Measurements from ENCODE around the gene MFAP3L.
"Not testable (repeated sequence)": the region's sequence is repeated elsewhere in the genome, so short reads cannot be mapped to it uniquely, and the experiment has no call there.

The MFAP3L gene

DNA sequence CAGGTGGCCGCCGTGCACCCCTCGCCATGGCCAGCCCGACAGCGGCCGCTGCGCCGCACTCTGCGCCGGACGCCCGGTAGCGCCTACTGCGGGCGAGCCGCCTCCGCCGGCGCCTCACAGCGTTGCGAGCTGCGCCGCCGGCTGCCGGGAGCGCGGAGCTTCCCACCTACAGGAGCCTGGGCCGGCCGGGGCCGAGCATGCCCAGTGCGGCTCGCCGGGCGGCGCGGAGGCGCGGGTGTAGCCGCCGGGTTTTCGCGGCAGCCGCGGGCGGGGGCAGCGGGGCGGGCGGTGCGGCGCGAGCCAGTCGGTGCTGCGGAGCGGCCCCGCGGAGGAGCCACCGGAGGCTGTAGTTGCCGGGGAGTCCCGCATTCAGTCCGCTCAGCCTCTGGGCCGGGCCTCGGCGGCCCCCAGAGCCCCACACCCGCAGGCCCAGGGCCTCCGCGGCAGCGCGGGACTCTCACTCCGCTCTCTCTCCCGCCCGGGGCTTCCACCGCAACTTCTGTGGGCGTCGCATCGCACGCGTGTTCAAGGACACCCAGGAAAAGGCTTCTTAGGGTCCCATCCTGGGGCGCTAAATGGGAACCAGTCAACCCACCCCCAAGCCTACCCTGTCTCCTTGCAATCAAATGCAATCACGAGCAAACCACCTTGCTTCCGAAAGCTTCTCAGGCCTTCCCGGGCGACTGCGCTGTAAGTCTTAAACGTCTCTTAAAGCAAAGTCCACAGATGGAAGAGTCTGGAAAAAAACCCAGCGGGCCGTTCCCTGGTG is at the start of gene MFAP3L:
MFAP3L (minus strand) TSS at position 143 of the 769 bp plus-strand sequence. CDS start 20,518 bp downstream, outside the sequence.
- peak; percentile 72 for DNase-seq

- DNase-seq = no peak
Measured at GRCh38 chr4:170071196-170071595, 45.0 kb upstream of the MFAP3L start.

DNA sequence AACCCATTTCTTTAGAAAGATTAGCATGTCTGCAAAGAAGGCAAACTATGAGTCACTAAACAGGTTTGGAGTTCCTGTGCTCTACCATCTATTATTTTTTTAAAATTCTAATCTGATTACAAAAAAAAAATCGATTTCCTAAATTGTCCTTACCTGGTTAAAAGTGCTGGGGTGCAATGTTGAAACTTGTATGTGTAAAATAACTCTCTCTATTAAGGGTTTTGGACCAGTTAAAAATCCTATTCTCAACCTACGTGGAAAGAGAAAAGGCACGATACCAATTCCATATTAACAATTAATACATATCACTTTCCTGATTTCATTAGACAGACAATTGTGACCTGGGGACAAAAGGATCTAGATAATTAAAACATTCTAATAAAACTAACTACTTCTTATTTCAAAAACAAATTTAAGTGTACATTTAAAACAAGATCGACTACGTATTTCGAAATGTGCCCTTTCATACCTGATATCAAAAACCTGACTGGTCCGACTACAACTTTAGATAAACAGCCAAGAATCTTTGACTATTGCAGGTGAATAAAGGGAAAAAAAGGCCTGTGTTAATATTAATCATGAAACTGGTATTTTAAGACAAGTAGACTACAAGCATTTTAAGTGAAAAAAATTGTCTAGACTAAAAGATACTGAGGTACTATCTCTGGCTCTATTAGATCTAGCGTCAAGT is 42.4 kb upstream of the MFAP3L start:
- no peak for DNase-seq

DNA sequence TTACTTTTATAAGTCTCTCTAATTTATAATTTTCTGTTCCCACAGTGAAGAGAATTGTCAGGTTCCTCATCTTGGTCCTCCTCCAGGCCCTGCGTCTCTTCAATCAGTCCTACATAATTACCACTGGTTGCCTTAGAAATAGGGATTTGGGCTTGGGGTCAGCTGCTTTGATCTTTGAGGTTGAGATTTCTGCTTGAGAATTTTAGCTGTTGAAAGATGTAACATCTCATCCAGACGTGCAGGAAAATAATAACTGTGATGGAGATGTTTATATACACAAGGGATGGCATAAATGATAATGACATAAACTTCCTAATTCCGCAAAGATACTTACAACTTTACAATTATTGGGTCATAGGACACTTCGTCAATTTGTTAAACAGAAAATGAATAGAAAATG is 33.2 kb upstream of the MFAP3L start:
- DNase-seq = no peak

DNA sequence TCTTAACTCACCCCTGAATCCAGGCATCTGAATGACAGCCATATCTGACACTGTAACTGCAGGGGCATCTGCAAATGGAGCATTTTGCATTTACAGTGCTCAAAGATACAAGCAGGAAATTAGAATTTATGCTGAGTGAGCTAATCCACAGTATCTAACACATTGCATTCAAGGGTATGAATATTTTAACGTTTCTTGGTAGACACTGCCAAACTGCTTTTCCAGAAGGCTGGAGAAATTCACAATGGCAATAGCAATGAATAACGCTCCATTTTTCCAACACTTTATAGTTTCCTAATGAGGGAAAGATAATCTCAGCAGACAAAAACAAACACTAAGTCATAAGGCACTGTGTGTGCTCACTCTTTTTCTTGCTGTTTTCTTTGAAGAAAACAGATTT is 32.6 kb upstream of the MFAP3L start:
- no peak for DNase-seq

DNA sequence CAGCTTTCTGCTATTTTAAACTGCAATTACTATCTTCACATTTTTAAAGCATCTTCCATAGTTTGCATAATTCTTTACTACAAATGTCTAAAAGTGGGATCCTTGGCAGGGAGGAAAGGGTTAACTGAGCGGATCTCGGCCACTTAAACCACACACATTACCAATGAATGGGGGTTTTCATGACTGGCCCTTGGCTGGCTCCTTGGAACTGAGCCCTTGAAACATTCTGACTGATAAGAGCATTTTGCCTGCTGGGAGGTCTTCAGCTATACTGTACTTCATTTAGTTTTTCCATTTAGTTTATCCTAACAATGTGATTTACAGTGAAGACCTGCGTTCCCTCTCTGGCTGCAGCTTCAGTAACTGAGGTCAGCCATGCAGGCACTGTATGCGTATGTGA is 31.7 kb upstream of the MFAP3L start:
- DNase-seq = no peak

DNA sequence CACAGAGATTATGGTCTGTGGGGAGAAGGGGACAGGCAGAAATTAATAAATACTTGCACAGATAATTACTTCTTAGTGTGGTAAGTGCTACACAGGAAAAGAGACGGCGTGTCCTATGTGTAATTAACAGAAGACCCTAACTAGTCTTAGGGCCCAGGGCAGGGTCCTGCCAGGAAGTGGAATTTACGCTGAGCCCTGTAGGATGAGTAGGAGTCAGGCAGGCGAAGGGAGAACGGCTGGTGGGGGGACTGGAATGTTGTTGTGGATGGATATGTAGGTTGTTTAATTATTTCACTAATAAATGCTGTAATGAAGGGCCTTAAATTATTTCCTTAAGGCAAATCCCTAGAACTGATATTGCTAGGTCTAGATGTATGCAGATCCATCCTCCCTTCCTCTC is 26.7 kb upstream of the MFAP3L start:
- no peak for DNase-seq

- no peak for DNase-seq
Measured at GRCh38 chr4:170051402-170051801, 25.2 kb upstream of the MFAP3L start.

DNA sequence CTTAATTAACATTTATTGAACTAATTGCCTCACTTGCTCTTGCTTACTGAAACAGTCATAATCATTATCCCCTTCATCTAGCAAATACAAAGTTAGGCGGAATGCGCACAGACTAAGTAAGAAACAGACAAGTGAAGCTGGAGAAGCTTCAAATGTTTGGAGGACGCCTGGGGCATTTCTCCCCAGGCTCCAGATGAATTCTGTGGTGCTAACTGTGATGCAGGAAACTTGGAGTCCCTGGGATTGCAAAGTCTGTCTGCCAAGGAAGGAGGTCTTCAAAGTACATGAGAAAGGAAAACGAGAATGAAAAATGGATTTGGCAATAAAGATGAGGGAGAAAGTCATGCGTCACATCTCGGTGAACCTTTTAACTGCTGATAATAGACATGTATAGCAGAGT is 23.6 kb upstream of the MFAP3L start:
- DNase-seq = no peak

- no peak for DNase-seq
Measured at GRCh38 chr4:170047771-170048354, 21.7 kb upstream of the MFAP3L start.

- not testable (repeated sequence) for DNase-seq
Measured at GRCh38 chr4:170046156-170046555, 20.0 kb upstream of the MFAP3L start.

- no peak for DNase-seq
Measured at GRCh38 chr4:170040031-170040680, 14.0 kb upstream of the MFAP3L start.

- no peak for DNase-seq
Measured at GRCh38 chr4:170038769-170039168, 12.6 kb upstream of the MFAP3L start.

- no peak for DNase-seq
Measured at GRCh38 chr4:170038232-170038631, 12.0 kb upstream of the MFAP3L start.

GRCh38 chr4:170037481-170037880 is 11.3 kb upstream of the MFAP3L start:
- DNase-seq = no peak

GRCh38 chr4:170035845-170036244 is 9.7 kb upstream of the MFAP3L start:
- DNase-seq = no peak

- DNase-seq = no peak
Measured at GRCh38 chr4:170035231-170035630, 9.0 kb upstream of the MFAP3L start.

GRCh38 chr4:170033999-170034398 is 7.8 kb upstream of the MFAP3L start:
- DNase-seq = no peak

DNA sequence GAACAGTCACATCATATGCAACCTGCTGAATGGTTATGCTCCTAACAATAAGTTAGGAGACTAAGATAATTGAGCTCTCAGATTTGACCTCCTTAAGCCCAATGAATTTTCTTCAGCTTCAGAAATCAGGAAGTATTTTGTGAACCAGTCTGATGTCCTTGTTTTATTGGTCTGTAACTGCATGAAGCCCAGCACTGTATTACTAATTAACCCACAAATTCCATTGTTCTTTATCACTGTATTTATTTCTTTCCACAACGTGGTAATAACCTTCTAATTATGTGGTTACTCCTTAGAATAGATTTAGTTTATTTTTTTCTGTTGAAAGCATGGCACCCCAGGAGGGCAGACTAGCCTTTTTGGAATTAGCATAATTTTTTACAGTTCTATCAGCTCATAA is 3.9 kb upstream of the MFAP3L start:
- no peak for DNase-seq

DNA sequence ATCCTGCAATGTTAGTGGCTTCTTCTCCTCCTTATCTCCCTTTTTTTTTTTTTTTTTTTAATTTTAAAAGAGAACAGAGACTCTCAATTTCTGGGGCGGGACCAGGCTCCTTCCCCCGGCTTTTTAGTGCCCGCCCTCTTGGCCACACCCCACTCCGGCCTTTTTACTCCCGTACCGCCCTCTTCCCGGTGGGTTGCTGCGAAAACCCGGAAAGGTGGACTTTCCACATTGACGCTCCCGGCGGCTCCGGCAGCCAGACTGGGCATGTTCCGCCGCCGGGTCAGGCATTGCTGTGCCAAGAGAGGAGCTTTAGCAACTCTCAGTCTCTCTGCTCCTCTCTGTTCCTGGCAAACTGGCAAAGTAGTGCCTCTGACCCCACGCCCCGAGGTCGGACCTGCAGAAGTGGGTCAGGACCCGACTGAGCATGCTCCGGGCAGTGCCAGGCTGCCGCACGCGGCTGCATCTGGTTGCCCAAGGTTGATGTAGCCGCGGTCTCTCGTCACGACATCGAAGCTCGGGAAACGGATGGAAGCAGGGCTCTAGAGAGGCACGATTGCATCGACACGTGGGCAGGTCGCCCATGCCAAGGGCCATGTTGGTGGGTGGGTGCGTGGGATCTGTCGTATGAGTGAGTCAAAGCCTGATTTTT is 1.1 kb upstream of the MFAP3L start:
- DNase-seq = peak; percentile 77

DNA sequence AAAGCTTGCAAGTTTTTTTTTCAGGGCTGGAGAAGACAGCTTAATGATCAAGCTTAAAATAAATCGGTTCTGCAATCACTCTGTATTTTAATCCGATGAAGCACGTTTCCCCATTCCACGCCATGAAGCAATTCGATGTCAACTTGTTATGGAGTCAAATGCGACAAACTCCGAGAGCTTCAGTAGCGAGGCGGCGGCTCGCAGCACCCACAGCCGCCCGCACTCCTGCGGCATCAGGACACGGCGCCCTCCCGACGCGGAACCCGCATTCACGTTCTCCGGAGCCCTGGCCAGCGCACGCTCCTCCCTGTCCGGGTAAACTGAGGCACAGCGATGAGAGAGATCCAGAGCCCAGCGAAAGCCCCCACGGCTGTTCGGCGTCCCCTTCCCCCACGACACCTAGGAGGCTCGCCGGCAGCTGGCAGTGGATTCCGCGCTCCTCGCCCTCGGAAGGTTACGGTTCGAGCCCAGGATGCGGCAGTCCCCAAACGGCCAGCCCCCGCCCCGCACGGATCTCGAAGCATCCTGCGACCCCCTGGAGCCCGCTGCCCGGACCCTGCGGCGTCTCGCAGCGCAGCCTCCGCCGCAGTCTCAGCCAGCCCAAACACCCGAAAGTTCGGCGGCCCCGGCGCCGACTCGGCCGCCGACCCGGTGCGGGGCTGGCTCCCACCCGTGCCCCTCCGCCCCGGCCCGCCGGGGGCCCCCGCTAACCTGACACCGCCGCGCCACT is 507 bp downstream of the MFAP3L start:
- no peak for DNase-seq

GRCh38 chr4:170022211-170022610 is 4.0 kb downstream of the MFAP3L start:
- DNase-seq = no peak
